Heart left ventricle (tissue), 16 donors: Measurements from ENCODE around the gene PPTC7. TPM values are rescaled to one million over a fixed set of nuclear protein-coding genes. Genes with fewer than 3 reads are reported as not detected.

Experiments
- ATAC-seq, 4 donors: fragments of 200-7000 bp; cut with Tn5 transposase; one replicate each; pipeline ENCODE4 v1.9.1; 2020 to 2022; ENCODE audit warnings: moderate library complexity in 4 of 4, mild to moderate bottlenecking in 3 of 4, moderate number of reproducible peaks in 1 of 4
- DNase-seq, 5 donors: peaks; one replicate each; pipeline ENCODE4 v3.0.0-alpha.2; 2020
- H3K27ac ChIP-seq, 12 donors: fragments of 200-600 bp; sonication (generic) in 4 of 12; one replicate each; pipeline versions ENCODE4 v1.5.0 to v1.8.0; 2016 to 2022; ENCODE audit warnings: mild to moderate bottlenecking in 2 of 12
- H3K27me3 ChIP-seq, 9 donors: fragments of 200-600 bp; sonication (generic) in 2 of 9; one replicate each; pipeline versions ENCODE4 v1.5.1 to v1.8.0; 2016 to 2022; ENCODE audit warnings: mild to moderate bottlenecking in 3 of 9
- H3K36me3 ChIP-seq, 9 donors: fragments of 200-600 bp; sonication (generic) in 2 of 9; one replicate each; pipeline versions ENCODE4 v1.5.0 to v1.8.0; 2018 to 2022; ENCODE audit warnings: mild to moderate bottlenecking in 2 of 9
- H3K4me1 ChIP-seq, 12 donors: fragments of 200-600 bp; sonication (generic) in 4 of 12; one replicate each; pipeline versions ENCODE4 v1.5.0 to v1.8.0; 2016 to 2022; ENCODE audit warnings: mild to moderate bottlenecking in 3 of 12
- H3K4me3 ChIP-seq, 12 donors: fragments of 200-600 bp; sonication (generic) in 4 of 12; one replicate each; pipeline versions ENCODE4 v1.5.0 to v1.8.0; 2017 to 2022; ENCODE audit warnings: mild to moderate bottlenecking in 9 of 12, moderate library complexity in 4 of 12
- H3K9me3 ChIP-seq, 12 donors: fragments of 200-600 bp; sonication (generic) in 4 of 12; one replicate each; pipeline versions ENCODE4 v1.5.0 to v1.8.0; 2016 to 2022; ENCODE audit warnings: mild to moderate bottlenecking in 1 of 12
- CTCF ChIP-seq, 12 donors: fragments of 200-600 bp; sonication (generic) in 4 of 12; IDR thresholded peaks; one replicate each; pipeline versions ENCODE4 v1.5.0 to v1.8.0; 2018 to 2022; ENCODE audit warnings: antibody characterized with exemption in 12 of 12, mild to moderate bottlenecking in 5 of 12
- POLR2A ChIP-seq, 2 donors: fragments of 450-650 bp; IDR thresholded peaks; one replicate each; pipeline ENCODE4 v1.6.1; 2017; ENCODE audit warnings: antibody characterized with exemption in 2 of 2, mild to moderate bottlenecking in 2 of 2, moderate library complexity in 2 of 2
- WGBS, 4 donors: extraction: QIAGEN DNeasy Blood & Tissue Kit in 2 of 4; methylation state at CpG; one replicate each; pipeline versions ENCODE4 v1.1.5 to v1.1.7; 2013 to 2018; 5-methylcytosine and 5-hydroxymethylcytosine counted together
- intact Hi-C, 10 donors: fragments of 100-400 bp; cut with DNase I; formaldehyde crosslinking; loops; one replicate each; pipeline versions ENCODE4 v1.11.1 to v1.14.2; 2022
- polyA plus RNA-seq, 2 donors: library from polyadenylated mRNA; stranded (reverse); fragments of 200-250 nt; gene quantifications; one replicate each; pipeline ENCODE4 v1.2.3, GENCODE V29; 2013
- total RNA-seq, 9 donors: library from RNA; depleted of rRNA in 2 of 9; stranded (reverse); fragments of >200 nt in 2 of 9; fragmentation: NEBNext Ultra II Directional in 3 of 9; extraction: Animal tissue kit (Norgen Biotek cat#: 25700) in 3 of 9; gene quantifications; one replicate each; pipeline versions ENCODE4 v1.1.0 to v1.2.4, GENCODE V29; 2016 to 2023
- donor health status: ischemic (EF 13 %, LVEDD 7.1; RV severe dilation, severe dysfunction).
- donor health status: healthy with polysubstance abuse.
- donor health status: DM: no; HTN: yes; CAD: no.
- donor health status: DM: no; HTN: no; CAD: no.
- donor health status: ischemic (EF 25% LVEDD 6.9; RV normal size, moderate dysfunction).
- donor health status: ischemic (EF 25% LVEDD 5.7; RV mildly dilated, moderate dysfunction).
- donor health status: healthy.
- donor health status: DM: yes; HTN: yes; CAD: no.
- donor health status: ischemic (EF 35%, LVEDD 5.7; RV mildly dilated, moderate dysfunction).
- donor health status: nonischemic (EF 11% LVEDD 7.7; RV severe dilation, severe dysfunction).
- donor health status: DM: yes; HTN: yes; CAD: no.
- donor health status: PGD.
- donor health status: ischemic (EF 29% LVEDD 5.4; RV normal size, mild dysfunction).
- donor health status: nonischemic (EF 23%, LVEDD 6.1; RV moderate dilation, normal function).

Gene PPTC7
- total and polyA plus RNA-seq, 11 donors, result 26.6 to 113 (median 65.0) TPM

DNA sequence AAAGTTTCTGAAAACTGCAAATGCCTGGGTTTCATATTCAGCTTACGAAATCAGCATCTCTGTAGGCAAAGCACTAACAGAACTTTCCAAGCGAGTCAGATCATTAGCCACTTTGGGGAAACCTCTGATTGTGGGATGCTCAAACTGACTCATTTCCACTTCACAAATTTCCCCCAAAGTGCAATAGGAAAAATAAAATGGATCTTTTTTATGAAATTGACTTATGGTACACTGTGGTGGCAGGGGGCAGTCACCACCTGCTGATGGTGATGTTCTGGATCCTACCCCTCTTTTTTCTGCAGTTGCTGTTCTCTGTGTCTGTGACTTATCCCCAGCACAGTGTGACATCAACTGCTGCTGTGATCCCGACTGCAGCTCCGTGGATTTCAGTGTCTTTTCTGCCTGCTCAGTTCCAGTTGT, 36.4 kb upstream of the PPTC7 start:
- 76 to 87% (median 81%) methylated on average over 4 of the region's 4 CpGs for WGBS, 4 donors
- TF ChIP-seq CTCF (IDR thresholded peaks at IDR 0.05), result peak in 1 of 12 donors; percentile 7
- TF ChIP-seq POLR2A (IDR thresholded peaks at IDR 0.05), result no peak
- intact Hi-C loops, result loop anchor here in 6 of 10 donors (5.0 to 10.0 kb wide), 4 partner anchors 73 to 268 kb away; no protein-coding TSS in a partner anchor

DNA sequence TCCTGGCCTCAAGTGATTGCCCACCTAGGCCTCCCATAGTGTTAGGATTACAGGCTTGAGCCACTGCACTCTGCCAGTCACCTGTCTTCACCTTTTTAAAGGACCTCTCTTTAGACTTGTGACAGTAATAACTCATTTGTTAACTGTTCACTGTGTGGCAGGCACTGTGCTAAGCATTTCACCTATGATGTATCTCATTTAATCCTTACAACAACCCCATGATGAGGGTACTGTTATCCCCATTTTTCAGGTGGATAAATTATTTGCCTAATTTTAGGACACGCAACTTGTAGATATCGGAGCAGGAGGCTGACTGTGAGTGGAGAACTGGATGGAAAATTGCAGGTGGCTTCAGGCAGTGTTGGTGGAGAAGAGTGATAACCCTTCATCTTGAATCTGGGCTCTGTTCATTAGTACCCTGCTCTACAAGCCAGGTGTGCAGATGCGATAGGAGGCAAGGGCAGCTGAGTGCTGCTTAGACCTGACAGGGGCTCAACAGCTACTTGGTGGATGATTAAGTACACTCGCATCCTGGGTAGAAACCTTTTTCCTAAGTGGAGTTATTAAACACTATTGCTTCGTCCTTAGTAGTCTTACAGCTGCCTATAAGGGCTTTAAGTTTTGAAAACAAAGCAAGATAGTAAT, 33.5 kb upstream of the PPTC7 start:
- Histone ChIP-seq H3K4me1 (peaks cover 0 to 15% (median 7%) of the 10 kb centered on the region in 12 donors), H3K9me3 (no peaks in the 10 kb centered on the region), H3K27ac (no peak overlapping the region), H3K27me3 (no peaks in the 10 kb centered on the region), H3K36me3 (peaks cover 0 to 9% (median 0%) of the 10 kb centered on the region in 9 donors), H3K4me3 (no peak overlapping the region)
- intact Hi-C loops, result loop anchor here in 6 of 10 donors (5.0 to 10.0 kb wide), 4 partner anchors 76 to 271 kb away; no protein-coding TSS in a partner anchor
- ATAC-seq (no peak), DNase-seq (no peak)
- 85 to 97% (median 93%) methylated on average over 5 of the region's 5 CpGs for WGBS, 4 donors
- TF ChIP-seq CTCF (IDR thresholded peaks at IDR 0.05), result no peak
- no peak for TF ChIP-seq POLR2A (IDR thresholded peaks at IDR 0.05)

More for the DNA sequence above, 36.4 kb upstream of the PPTC7 start:
- ATAC-seq (no peak), DNase-seq (no peak)
- H3K27ac ChIP-seq, result no peak overlapping the region
- peaks cover 0 to 17% (median 0%) of the 10 kb centered on the region in 9 donors for H3K36me3 ChIP-seq
- no peaks in the 10 kb centered on the region for H3K9me3 ChIP-seq
- no peak overlapping the region for H3K4me3 ChIP-seq
- peaks cover 0 to 6% (median 3%) of the 10 kb centered on the region in 12 donors for H3K4me1 ChIP-seq
- no peaks in the 10 kb centered on the region for H3K27me3 ChIP-seq

DNA sequence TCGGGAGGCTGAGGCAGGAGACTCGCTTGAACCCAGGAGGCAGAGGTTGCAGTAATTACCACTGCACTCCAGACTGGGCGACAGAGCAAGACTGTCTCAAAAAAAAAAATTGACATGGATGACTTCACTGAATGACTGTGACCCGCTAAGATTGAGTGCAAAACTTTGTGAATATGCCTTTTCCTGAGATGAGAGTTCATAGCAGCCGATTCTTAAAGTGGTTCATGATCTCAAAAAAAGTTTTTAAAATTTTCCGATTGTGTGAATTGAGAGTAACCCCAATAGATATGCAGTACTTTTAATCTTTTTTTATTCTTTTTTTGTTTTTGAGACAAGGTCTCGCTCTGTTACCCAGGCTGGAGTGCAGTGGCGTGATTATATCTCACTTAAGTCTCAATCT, 32.1 kb upstream of the PPTC7 start:
- Histone ChIP-seq H3K4me1 (peaks cover 0 to 15% (median 7%) of the 10 kb centered on the region in 12 donors), H3K27ac (no peak overlapping the region), H3K9me3 (no peaks in the 10 kb centered on the region), H3K4me3 (peak overlapping the region in 1 of 12 donors; percentile 93), H3K27me3 (no peaks in the 10 kb centered on the region), H3K36me3 (peaks cover 0 to 9% (median 0%) of the 10 kb centered on the region in 9 donors)
- TF ChIP-seq POLR2A (IDR thresholded peaks at IDR 0.05) (no peak), CTCF (IDR thresholded peaks at IDR 0.05) (no peak)
- intact Hi-C loops, result loop anchor here in 6 of 10 donors (5.0 to 10.0 kb wide), 4 partner anchors 77 to 272 kb away; no protein-coding TSS in a partner anchor
- DNase-seq, result no peak
- WGBS, 4 donors, result 89 to 92% (median 91%) methylated on average over 8 of the region's 8 CpGs
- ATAC-seq, result no peak
